Lower leg skin (tissue), 4 donors: ENCODE measurements around the gene RAD21L1. TPM values are rescaled to one million over a fixed set of nuclear protein-coding genes. Genes with fewer than 3 reads are reported as not detected.

Experiments used
- DNase-seq, 2 donors: peaks; one replicate each; pipeline ENCODE4 v3.0.0-alpha.2; 2019; ENCODE audit warnings: low spot score in 2 of 2
- H3K4me3 ChIP-seq: fragments of 200-600 bp; sonication (generic); 2 replicates; pipeline ENCODE4 v1.5.1; 2017; ENCODE audit warnings: mild to moderate bottlenecking, low read depth; ENCODE audit not compliant: poor library complexity, severe bottlenecking
- CTCF ChIP-seq, 3 donors: fragments of 450-650 bp; IDR thresholded peaks; one replicate each; pipeline ENCODE4 v1.5.1; 2016; ENCODE audit warnings: antibody characterized with exemption in 3 of 3, mild to moderate bottlenecking in 3 of 3, moderate library complexity in 2 of 3
- POLR2A ChIP-seq, 2 donors: fragments of 450-650 bp; IDR thresholded peaks; one replicate each; pipeline ENCODE4 v1.6.1; 2016 to 2017; ENCODE audit warnings: antibody characterized with exemption in 2 of 2, mild to moderate bottlenecking in 1 of 2, moderate library complexity in 1 of 2
- WGBS, 2 donors: methylation state at CpG; one replicate each; pipeline ENCODE4 v1.1.5; 2018; 5-methylcytosine and 5-hydroxymethylcytosine counted together
- intact Hi-C: fragments of 100-400 bp; cut with DNase I; formaldehyde crosslinking; loops from one replicate; pipeline ENCODE4 v1.15.0; 2023; ENCODE audit warnings: low total_unique reads
- total RNA-seq, 4 donors: library from RNA; depleted of rRNA; stranded (reverse); fragments of >200 nt; gene quantifications; one replicate each; pipeline ENCODE4 v1.1.0, GENCODE V29; 2016

The RAD21L1 gene
- total RNA-seq, 4 donors from 2014 or later, result 0.38 TPM; not detected in 3

- DNase-seq, result peak in 1 of 2 donors; percentile 52
- no peak for TF ChIP-seq CTCF (IDR thresholded peaks at IDR 0.05)
- no peak for TF ChIP-seq POLR2A (IDR thresholded peaks at IDR 0.05)
- WGBS, 2 donors, result 77 to 88% methylated on average over 2 of the region's 2 CpGs
- intact Hi-C loops, result no loop called here
- H3K4me3 ChIP-seq, result no peak overlapping the region
Observed at GRCh38 chr20:1204576-1204975, 21.3 kb upstream of the RAD21L1 start.

GRCh38 chr20:1205802-1206201, 20.0 kb upstream of the RAD21L1 start:
- peak in 1 of 2 donors; percentile 31 for DNase-seq
- 91 to 93% methylated on average over 8 of the region's 8 CpGs for WGBS, 2 donors
- no peak overlapping the region for H3K4me3 ChIP-seq
- no peak for TF ChIP-seq CTCF (IDR thresholded peaks at IDR 0.05)
- TF ChIP-seq POLR2A (IDR thresholded peaks at IDR 0.05), result no peak
- intact Hi-C loops, result no loop called here

- no peak for TF ChIP-seq CTCF (IDR thresholded peaks at IDR 0.05)
- TF ChIP-seq POLR2A (IDR thresholded peaks at IDR 0.05), result no peak
- 50 to 70% methylated on average over 19 of the region's 19 CpGs for WGBS, 2 donors
- DNase-seq, result peak in 1 of 2 donors; percentile 81
- intact Hi-C loops, result no loop called here
- H3K4me3 ChIP-seq, result no peak overlapping the region
Observed at GRCh38 chr20:1206366-1207148, 19.3 kb upstream of the RAD21L1 start.

GRCh38 chr20:1207293-1207878, 18.5 kb upstream of the RAD21L1 start:
- intact Hi-C loops, result no loop called here
- 88 to 89% methylated on average over 3 of the region's 3 CpGs for WGBS, 2 donors
- DNase-seq, result peak in 1 of 2 donors; percentile 23
- TF ChIP-seq CTCF (IDR thresholded peaks at IDR 0.05) (no peak), POLR2A (IDR thresholded peaks at IDR 0.05) (no peak)
- no peak overlapping the region for H3K4me3 ChIP-seq

GRCh38 chr20:1209447-1210387, 16.1 kb upstream of the RAD21L1 start:
- peak in 1 of 2 donors; percentile 65 for DNase-seq
- 51 to 67% methylated on average over 5 of the region's 5 CpGs for WGBS, 2 donors
- intact Hi-C loops, result no loop called here

More at GRCh38 chr20:1209447-1210387, 16.1 kb upstream of the RAD21L1 start:
- no peak for TF ChIP-seq CTCF (IDR thresholded peaks at IDR 0.05)
- H3K4me3 ChIP-seq, result no peak overlapping the region
